Stimulated activated naive B cell treated with anti-CD40 and anti-IgM and Interleukin-4, amounts not matched to agents 10 μg/mL and 1 μg/mL and 100 μg/mL, for 72 hours (primary cell): Measurements from ENCODE around the gene PEX10.

Experiments used
- ATAC-seq, 2 donors: fragments of 150-1000 bp; cut with Tn5 transposase; replicated peaks; 2 replicates each; pipeline ENCODE4 v1.10.0; 2021; ENCODE audit warnings: moderate library complexity in 1 of 2
- DNase-seq: peaks from one replicate; pipeline ENCODE4 v3.0.0; 2021
- H3K27ac Mint-ChIP-seq: one replicate; pipeline ENCODE4 v1.8.0; 2022; ENCODE audit warnings: mild to moderate bottlenecking, mixed read lengths
- H3K27me3 Mint-ChIP-seq, 2 donors: one replicate each; pipeline ENCODE4 v1.8.0; 2022; ENCODE audit warnings: mixed read lengths in 2 of 2
- H3K36me3 Mint-ChIP-seq, 2 donors: one replicate each; pipeline ENCODE4 v1.8.0; 2022; ENCODE audit warnings: mixed read lengths in 2 of 2, mild to moderate bottlenecking in 1 of 2
- H3K4me1 Mint-ChIP-seq, 2 donors: one replicate each; pipeline ENCODE4 v1.8.0; 2022; ENCODE audit warnings: mixed read lengths in 2 of 2, mild to moderate bottlenecking in 1 of 2
- H3K4me3 Mint-ChIP-seq, 2 donors: one replicate each; pipeline ENCODE4 v1.8.0; 2022; ENCODE audit warnings: mild to moderate bottlenecking in 2 of 2, mixed read lengths in 2 of 2, moderate library complexity in 1 of 2
- H3K9me3 Mint-ChIP-seq, 2 donors: one replicate each; pipeline ENCODE4 v1.8.0; 2022; ENCODE audit warnings: mixed read lengths in 2 of 2, mild to moderate bottlenecking in 1 of 2

The PEX10 gene

GRCh38 chr1:2409745-2410144, 2.6 kb downstream of the PEX10 start:
- Mint-ChIP-seq H3K4me3 (no peak overlapping the region), H3K27ac (no peak overlapping the region), H3K27me3 (no peaks in the 10 kb centered on the region), H3K4me1 (peaks cover 20 to 47% of the 10 kb centered on the region in 2 donors), H3K9me3 (no peaks in the 10 kb centered on the region), H3K36me3 (peaks cover 19 to 24% of the 10 kb centered on the region in 2 donors)
- no peak for ATAC-seq
- DNase-seq, result no peak

GRCh38 chr1:2408859-2409276, 3.5 kb downstream of the PEX10 start:
- ATAC-seq, result no peak
- no peak for DNase-seq
- Mint-ChIP-seq H3K27ac (no peak overlapping the region), H3K27me3 (no peaks in the 10 kb centered on the region), H3K9me3 (no peaks in the 10 kb centered on the region), H3K4me3 (no peak overlapping the region), H3K36me3 (peaks cover 19 to 24% of the 10 kb centered on the region in 2 donors), H3K4me1 (peaks cover 13 to 39% of the 10 kb centered on the region in 2 donors)

- DNase-seq (no peak), ATAC-seq (no peak)
- H3K27me3 Mint-ChIP-seq, result no peaks in the 10 kb centered on the region
Measured at GRCh38 chr1:2408456-2408855, 3.9 kb downstream of the PEX10 start.

GRCh38 chr1:2407991-2408275, 4.4 kb downstream of the PEX10 start:
- H3K4me1 Mint-ChIP-seq, result peaks cover 10 to 35% of the 10 kb centered on the region in 2 donors
- DNase-seq, result no peak
- H3K27ac Mint-ChIP-seq, result no peak overlapping the region
- no peaks in the 10 kb centered on the region for H3K9me3 Mint-ChIP-seq
- ATAC-seq, result no peak
- H3K36me3 Mint-ChIP-seq, result peaks cover 22 to 26% of the 10 kb centered on the region in 2 donors
- no peak overlapping the region for H3K4me3 Mint-ChIP-seq
- H3K27me3 Mint-ChIP-seq, result no peaks in the 10 kb centered on the region

More at GRCh38 chr1:2408456-2408855, 3.9 kb downstream of the PEX10 start:
- H3K36me3 Mint-ChIP-seq, result peaks cover 19 to 24% of the 10 kb centered on the region in 2 donors
- H3K4me3 Mint-ChIP-seq, result no peak overlapping the region
- H3K9me3 Mint-ChIP-seq, result no peaks in the 10 kb centered on the region
- peaks cover 10 to 35% of the 10 kb centered on the region in 2 donors for H3K4me1 Mint-ChIP-seq
- H3K27ac Mint-ChIP-seq, result no peak overlapping the region

- Mint-ChIP-seq H3K27ac (peak overlapping the region; percentile 62), H3K4me1 (peaks cover 10 to 35% of the 10 kb centered on the region in 2 donors), H3K9me3 (no peaks in the 10 kb centered on the region), H3K4me3 (no peak overlapping the region), H3K27me3 (no peaks in the 10 kb centered on the region), H3K36me3 (peaks cover 26 to 31% of the 10 kb centered on the region in 2 donors)
- DNase-seq, result no peak
- ATAC-seq, result no peak
Measured at GRCh38 chr1:2407166-2407990, 5.0 kb downstream of the PEX10 start.

- Mint-ChIP-seq H3K4me3 (no peak overlapping the region), H3K36me3 (peaks cover 30 to 40% of the 10 kb centered on the region in 2 donors), H3K27me3 (no peaks in the 10 kb centered on the region), H3K27ac (peak overlapping the region; percentile 51), H3K9me3 (no peaks in the 10 kb centered on the region), H3K4me1 (peaks cover 8 to 32% of the 10 kb centered on the region in 2 donors)
- ATAC-seq, result peak in 1 of 2 donors; percentile 14
- DNase-seq, result no peak
Measured at GRCh38 chr1:2406451-2407041, 5.8 kb downstream of the PEX10 start.

GRCh38 chr1:2405588-2406295, 6.6 kb downstream of the PEX10 start:
- DNase-seq (no peak), ATAC-seq (no peak)
- Mint-ChIP-seq H3K4me3 (no peak overlapping the region), H3K36me3 (peaks cover 35 to 44% of the 10 kb centered on the region in 2 donors), H3K4me1 (peaks cover 7 to 24% of the 10 kb centered on the region in 2 donors), H3K9me3 (no peaks in the 10 kb centered on the region), H3K27me3 (no peaks in the 10 kb centered on the region), H3K27ac (peak overlapping the region; percentile 25)

GRCh38 chr1:2404890-2405511, 7.4 kb downstream of the PEX10 start:
- no peak for DNase-seq
- Mint-ChIP-seq H3K9me3 (no peaks in the 10 kb centered on the region), H3K36me3 (peaks cover 43 to 48% of the 10 kb centered on the region in 2 donors), H3K27ac (no peak overlapping the region), H3K27me3 (no peaks in the 10 kb centered on the region), H3K4me1 (peaks cover 9 to 17% of the 10 kb centered on the region in 2 donors), H3K4me3 (no peak overlapping the region)
- no peak for ATAC-seq

- Mint-ChIP-seq H3K9me3 (no peaks in the 10 kb centered on the region), H3K4me1 (peaks cover 9 to 12% of the 10 kb centered on the region in 2 donors), H3K27me3 (no peaks in the 10 kb centered on the region), H3K27ac (peak overlapping the region; percentile 31), H3K36me3 (peaks cover 44 to 47% of the 10 kb centered on the region in 2 donors), H3K4me3 (no peak overlapping the region)
- DNase-seq (no peak), ATAC-seq (no peak)
Measured at GRCh38 chr1:2404142-2404889, 8.0 kb downstream of the PEX10 start.

GRCh38 chr1:2403273-2403672, 9.1 kb downstream of the PEX10 start:
- DNase-seq, result no peak
- peaks cover 6 to 12% of the 10 kb centered on the region in 2 donors for H3K4me1 Mint-ChIP-seq
- H3K9me3 Mint-ChIP-seq, result no peaks in the 10 kb centered on the region
- peaks cover 40 to 46% of the 10 kb centered on the region in 2 donors for H3K36me3 Mint-ChIP-seq
- H3K27ac Mint-ChIP-seq, result no peak overlapping the region
- ATAC-seq, result no peak
- H3K27me3 Mint-ChIP-seq, result no peaks in the 10 kb centered on the region
- H3K4me3 Mint-ChIP-seq, result no peak overlapping the region

GRCh38 chr1:2402420-2402819, 9.9 kb downstream of the PEX10 start:
- H3K36me3 Mint-ChIP-seq, result peaks cover 39 to 44% of the 10 kb centered on the region in 2 donors
- no peak overlapping the region for H3K27ac Mint-ChIP-seq
- ATAC-seq (no peak), DNase-seq (no peak)
- H3K9me3 Mint-ChIP-seq, result no peaks in the 10 kb centered on the region
- H3K4me1 Mint-ChIP-seq, result peaks cover 2 to 8% of the 10 kb centered on the region in 2 donors
- no peak overlapping the region for H3K4me3 Mint-ChIP-seq
- no peaks in the 10 kb centered on the region for H3K27me3 Mint-ChIP-seq

- Mint-ChIP-seq H3K36me3 (peaks cover 42 to 47% of the 10 kb centered on the region in 2 donors), H3K4me3 (no peak overlapping the region), H3K27ac (peak overlapping the region; percentile 54), H3K9me3 (no peaks in the 10 kb centered on the region), H3K4me1 (peaks cover 8 to 10% of the 10 kb centered on the region in 2 donors), H3K27me3 (no peaks in the 10 kb centered on the region)
- DNase-seq, result no peak
- peak in 1 of 2 donors; percentile 29 for ATAC-seq
Measured at GRCh38 chr1:2400950-2401649, 11.3 kb downstream of the PEX10 start.

GRCh38 chr1:2400576-2400909, 11.8 kb downstream of the PEX10 start:
- no peak overlapping the region for H3K4me3 Mint-ChIP-seq
- no peak for ATAC-seq

More at GRCh38 chr1:2400576-2400909, 11.8 kb downstream of the PEX10 start:
- Mint-ChIP-seq H3K9me3 (no peaks in the 10 kb centered on the region), H3K27ac (no peak overlapping the region), H3K27me3 (no peaks in the 10 kb centered on the region), H3K4me1 (peaks cover 9 to 10% of the 10 kb centered on the region in 2 donors), H3K36me3 (peaks cover 45 to 47% of the 10 kb centered on the region in 2 donors)
- DNase-seq, result no peak
